ENCODE results near the gene GREB1L. TPM values are rescaled to one million over a fixed set of nuclear protein-coding genes. Genes with fewer than 3 reads are reported as not detected.

The GREB1L gene
- total RNA-seq, 1 experiment from 2014 or later = 0.26 TPM

GRCh38 chr18:21522530-21522929 lies 280.5 kb downstream of the GREB1L start (continued):
- TF ChIP-seq, protein P1, sequence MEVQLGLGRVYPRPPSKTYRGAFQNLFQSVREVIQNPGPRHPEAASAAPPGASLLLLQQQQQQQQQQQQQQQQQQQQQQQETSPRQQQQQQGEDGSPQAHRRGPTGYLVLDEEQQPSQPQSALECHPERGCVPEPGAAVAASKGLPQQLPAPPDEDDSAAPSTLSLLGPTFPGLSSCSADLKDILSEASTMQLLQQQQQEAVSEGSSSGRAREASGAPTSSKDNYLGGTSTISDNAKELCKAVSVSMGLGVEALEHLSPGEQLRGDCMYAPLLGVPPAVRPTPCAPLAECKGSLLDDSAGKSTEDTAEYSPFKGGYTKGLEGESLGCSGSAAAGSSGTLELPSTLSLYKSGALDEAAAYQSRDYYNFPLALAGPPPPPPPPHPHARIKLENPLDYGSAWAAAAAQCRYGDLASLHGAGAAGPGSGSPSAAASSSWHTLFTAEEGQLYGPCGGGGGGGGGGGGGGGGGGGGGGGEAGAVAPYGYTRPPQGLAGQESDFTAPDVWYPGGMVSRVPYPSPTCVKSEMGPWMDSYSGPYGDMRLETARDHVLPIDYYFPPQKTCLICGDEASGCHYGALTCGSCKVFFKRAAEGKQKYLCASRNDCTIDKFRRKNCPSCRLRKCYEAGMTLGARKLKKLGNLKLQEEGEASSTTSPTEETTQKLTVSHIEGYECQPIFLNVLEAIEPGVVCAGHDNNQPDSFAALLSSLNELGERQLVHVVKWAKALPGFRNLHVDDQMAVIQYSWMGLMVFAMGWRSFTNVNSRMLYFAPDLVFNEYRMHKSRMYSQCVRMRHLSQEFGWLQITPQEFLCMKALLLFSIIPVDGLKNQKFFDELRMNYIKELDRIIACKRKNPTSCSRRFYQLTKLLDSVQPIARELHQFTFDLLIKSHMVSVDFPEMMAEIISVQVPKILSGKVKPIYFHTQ (CRISPR knock-in tag; IDR thresholded peaks at IDR 0.05) = no peak
- TF ChIP-seq, protein P2, sequence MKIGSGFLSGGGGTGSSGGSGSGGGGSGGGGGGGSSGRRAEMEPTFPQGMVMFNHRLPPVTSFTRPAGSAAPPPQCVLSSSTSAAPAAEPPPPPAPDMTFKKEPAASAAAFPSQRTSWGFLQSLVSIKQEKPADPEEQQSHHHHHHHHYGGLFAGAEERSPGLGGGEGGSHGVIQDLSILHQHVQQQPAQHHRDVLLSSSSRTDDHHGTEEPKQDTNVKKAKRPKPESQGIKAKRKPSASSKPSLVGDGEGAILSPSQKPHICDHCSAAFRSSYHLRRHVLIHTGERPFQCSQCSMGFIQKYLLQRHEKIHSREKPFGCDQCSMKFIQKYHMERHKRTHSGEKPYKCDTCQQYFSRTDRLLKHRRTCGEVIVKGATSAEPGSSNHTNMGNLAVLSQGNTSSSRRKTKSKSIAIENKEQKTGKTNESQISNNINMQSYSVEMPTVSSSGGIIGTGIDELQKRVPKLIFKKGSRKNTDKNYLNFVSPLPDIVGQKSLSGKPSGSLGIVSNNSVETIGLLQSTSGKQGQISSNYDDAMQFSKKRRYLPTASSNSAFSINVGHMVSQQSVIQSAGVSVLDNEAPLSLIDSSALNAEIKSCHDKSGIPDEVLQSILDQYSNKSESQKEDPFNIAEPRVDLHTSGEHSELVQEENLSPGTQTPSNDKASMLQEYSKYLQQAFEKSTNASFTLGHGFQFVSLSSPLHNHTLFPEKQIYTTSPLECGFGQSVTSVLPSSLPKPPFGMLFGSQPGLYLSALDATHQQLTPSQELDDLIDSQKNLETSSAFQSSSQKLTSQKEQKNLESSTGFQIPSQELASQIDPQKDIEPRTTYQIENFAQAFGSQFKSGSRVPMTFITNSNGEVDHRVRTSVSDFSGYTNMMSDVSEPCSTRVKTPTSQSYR (CRISPR knock-in tag; IDR thresholded peaks at IDR 0.05) = no peak
- no peak for TF ChIP-seq TEAD4 (CRISPR knock-in tag; IDR thresholded peaks at IDR 0.05)
- TF ChIP-seq EMX1 (CRISPR knock-in tag; IDR thresholded peaks at IDR 0.05) = no peak
- no peak for TF ChIP-seq NR1H2 (CRISPR knock-in tag; IDR thresholded peaks at IDR 0.05)
- TF ChIP-seq CBFB (CRISPR knock-in tag; IDR thresholded peaks at IDR 0.05; ENCODE audit: low read depth) = no peak
- no peak for TF ChIP-seq ZNF219 (CRISPR knock-in tag; IDR thresholded peaks at IDR 0.05; ENCODE audit: borderline replicate concordance)
- TF ChIP-seq AFF4 (CRISPR knock-in tag; IDR thresholded peaks at IDR 0.05; ENCODE audit: borderline replicate concordance) = no peak
- TF ChIP-seq, protein P3, sequence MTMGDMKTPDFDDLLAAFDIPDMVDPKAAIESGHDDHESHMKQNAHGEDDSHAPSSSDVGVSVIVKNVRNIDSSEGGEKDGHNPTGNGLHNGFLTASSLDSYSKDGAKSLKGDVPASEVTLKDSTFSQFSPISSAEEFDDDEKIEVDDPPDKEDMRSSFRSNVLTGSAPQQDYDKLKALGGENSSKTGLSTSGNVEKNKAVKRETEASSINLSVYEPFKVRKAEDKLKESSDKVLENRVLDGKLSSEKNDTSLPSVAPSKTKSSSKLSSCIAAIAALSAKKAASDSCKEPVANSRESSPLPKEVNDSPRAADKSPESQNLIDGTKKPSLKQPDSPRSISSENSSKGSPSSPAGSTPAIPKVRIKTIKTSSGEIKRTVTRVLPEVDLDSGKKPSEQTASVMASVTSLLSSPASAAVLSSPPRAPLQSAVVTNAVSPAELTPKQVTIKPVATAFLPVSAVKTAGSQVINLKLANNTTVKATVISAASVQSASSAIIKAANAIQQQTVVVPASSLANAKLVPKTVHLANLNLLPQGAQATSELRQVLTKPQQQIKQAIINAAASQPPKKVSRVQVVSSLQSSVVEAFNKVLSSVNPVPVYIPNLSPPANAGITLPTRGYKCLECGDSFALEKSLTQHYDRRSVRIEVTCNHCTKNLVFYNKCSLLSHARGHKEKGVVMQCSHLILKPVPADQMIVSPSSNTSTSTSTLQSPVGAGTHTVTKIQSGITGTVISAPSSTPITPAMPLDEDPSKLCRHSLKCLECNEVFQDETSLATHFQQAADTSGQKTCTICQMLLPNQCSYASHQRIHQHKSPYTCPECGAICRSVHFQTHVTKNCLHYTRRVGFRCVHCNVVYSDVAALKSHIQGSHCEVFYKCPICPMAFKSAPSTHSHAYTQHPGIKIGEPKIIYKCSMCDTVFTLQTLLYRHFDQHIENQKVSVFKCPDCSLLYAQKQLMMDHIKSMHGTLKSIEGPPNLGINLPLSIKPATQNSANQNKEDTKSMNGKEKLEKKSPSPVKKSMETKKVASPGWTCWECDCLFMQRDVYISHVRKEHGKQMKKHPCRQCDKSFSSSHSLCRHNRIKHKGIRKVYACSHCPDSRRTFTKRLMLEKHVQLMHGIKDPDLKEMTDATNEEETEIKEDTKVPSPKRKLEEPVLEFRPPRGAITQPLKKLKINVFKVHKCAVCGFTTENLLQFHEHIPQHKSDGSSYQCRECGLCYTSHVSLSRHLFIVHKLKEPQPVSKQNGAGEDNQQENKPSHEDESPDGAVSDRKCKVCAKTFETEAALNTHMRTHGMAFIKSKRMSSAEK (CRISPR knock-in tag; IDR thresholded peaks at IDR 0.05; ENCODE audit: borderline replicate concordance) = no peak
- no peak for TF ChIP-seq TEAD1 (CRISPR knock-in tag; IDR thresholded peaks at IDR 0.05)
- no peak for TF ChIP-seq ZNF121 (CRISPR knock-in tag; IDR thresholded peaks at IDR 0.05)
- TF ChIP-seq ZNF263 (CRISPR knock-in tag; IDR thresholded peaks at IDR 0.05; ENCODE audit: low read depth) = no peak
- no peak for TF ChIP-seq TP53 (CRISPR knock-in tag; IDR thresholded peaks at IDR 0.05)
- TF ChIP-seq ZNF396 (CRISPR knock-in tag; IDR thresholded peaks at IDR 0.05; ENCODE audit: borderline replicate concordance) = no peak
- TF ChIP-seq ZNF423 (CRISPR knock-in tag; IDR thresholded peaks at IDR 0.05) = no peak
- no peak for TF ChIP-seq MAX (CRISPR knock-in tag; IDR thresholded peaks at IDR 0.05)

Data from WTC11 (cell line).